Breast epithelium (tissue), 3 donors: ENCODE data around the gene SPCS2.

Experiments used
- CTCF ChIP-seq, 3 donors: fragments of 450-650 bp; IDR thresholded peaks; one replicate each; pipeline ENCODE4 v1.5.1; 2016 to 2017; ENCODE audit warnings: antibody characterized with exemption in 3 of 3, mild to moderate bottlenecking in 3 of 3, moderate library complexity in 3 of 3
- POLR2A ChIP-seq: fragments of 450-650 bp; IDR thresholded peaks from one replicate; pipeline ENCODE4 v1.6.1; 2016; ENCODE audit warnings: antibody characterized with exemption, mild to moderate bottlenecking, moderate library complexity
- POLR2AphosphoS5 ChIP-seq, 3 donors: sonication (generic); formaldehyde crosslinking; IDR thresholded peaks; one replicate each; pipeline ENCODE4 v1.6.1; 2017; ENCODE audit warnings: antibody characterized with exemption in 3 of 3

DNA sequence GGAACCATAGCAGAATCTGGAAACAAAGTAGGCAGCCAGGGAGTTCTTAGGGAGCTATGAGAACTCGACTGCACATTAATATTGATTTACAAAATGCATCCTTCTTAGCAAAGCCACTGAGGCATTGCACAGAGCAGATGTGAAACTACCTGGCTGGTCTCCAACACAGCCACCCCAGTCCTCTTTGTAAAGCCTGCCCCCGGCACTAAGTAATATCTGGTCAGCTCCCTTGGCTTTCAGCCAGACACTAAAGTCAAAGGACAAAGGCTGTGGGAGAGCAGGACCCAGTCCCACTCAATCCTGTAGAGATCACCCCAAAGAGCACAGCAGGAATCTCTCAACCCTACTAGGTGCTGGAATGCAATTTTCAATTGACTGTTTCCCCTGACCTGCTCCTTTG, 13.0 kb upstream of the SPCS2 start:
- TF ChIP-seq CTCF (IDR thresholded peaks at IDR 0.05) = no peak
- TF ChIP-seq POLR2A = no peak
- TF ChIP-seq POLR2AphosphoS5 (IDR thresholded peaks at IDR 0.05) = no peak
